HG03175 (cell line): Measurements from ENCODE around the gene MSL3B.
"Not testable (repeated sequence)": the region's sequence is repeated elsewhere in the genome, so short reads cannot be mapped to it uniquely, and the experiment has no call there.

ENCODE experiments used
- ATAC-seq: cut with Tn5 transposase; IDR thresholded peaks from one replicate; pipeline ENCODE4 v1.9.1; 2021; ENCODE audit warnings: mild to moderate bottlenecking, moderate library complexity; ENCODE audit not compliant: unreplicated experiment

Gene MSL3B

DNA sequence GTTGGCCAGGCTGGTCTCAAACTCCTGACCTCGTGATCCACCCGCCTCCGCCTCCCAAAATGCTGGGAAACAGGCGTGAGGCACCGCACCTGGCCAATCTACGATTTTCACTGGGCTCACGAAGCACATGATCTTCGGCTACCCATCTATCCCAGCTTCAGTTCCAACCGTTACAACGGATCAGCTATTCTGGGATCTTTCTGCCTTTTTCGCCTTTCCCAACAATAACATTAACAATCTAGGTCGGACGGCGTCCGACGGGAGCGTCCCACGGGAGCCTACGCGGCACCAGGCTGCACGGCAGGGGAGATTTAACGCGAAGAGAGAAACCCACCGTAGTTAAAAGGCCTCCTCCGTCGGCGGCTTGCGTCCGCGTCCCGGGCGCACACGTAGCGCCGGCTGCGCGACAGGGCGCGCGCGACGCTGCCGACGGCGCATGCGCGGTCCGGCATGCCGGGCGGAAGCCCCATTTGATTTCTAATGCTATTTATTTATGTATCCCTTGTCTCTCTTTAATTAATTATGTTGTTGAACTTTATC, at the start of gene MSL3B:
Gene MSL3B (minus strand): TSS at position 394 of the 540 bp plus-strand sequence.
- ATAC-seq: peak; percentile 83

- no peak for ATAC-seq
Observed at GRCh38 chr2:233917116-233917515, 48.9 kb upstream of the MSL3B start, which contains the start of gene TRPM8. Gene TRPM8 (plus strand): TSS chr2:233917373. CDS start chr2:233926538, 9,165 bp downstream.

GRCh38 chr2:233915128-233915527, 46.9 kb upstream of the MSL3B start:
- no peak for ATAC-seq

DNA sequence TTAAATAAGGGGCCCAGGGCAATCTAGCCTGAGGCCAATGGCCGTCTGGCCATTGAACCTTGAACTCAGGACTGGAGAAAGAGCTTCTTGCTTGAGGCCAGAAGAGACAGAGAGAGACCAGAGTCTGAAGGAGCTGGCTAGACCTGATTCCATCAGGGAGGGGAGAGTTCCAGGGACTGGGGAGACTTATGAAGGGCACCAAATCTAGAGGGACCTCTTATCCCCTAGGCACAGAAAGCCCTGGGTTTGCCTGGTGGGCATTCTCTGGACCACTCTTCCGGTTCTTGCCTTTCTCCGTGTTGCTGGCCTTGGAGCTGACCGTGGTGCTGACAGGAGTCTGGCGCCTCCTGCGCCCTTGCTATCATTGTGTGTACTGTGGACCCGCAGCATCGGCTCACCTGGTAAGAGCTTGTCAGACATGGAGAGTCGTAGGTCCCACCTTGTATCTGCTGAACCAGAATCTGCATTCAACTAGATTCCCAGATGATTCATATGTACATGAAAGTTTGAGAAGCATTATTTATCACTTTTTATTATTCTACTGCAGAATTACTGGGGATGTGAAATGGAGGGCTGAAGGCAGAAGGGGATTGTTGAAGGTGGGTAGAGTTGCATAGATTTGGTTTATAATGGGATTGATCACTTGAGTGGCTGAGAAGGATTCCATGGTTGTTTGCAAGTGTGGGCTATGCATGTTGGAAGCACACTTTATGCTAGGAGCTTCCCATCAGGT, 44.7 kb upstream of the MSL3B start:
- no peak for ATAC-seq

- no peak for ATAC-seq
Observed at GRCh38 chr2:233907627-233908026, 39.4 kb upstream of the MSL3B start.

DNA sequence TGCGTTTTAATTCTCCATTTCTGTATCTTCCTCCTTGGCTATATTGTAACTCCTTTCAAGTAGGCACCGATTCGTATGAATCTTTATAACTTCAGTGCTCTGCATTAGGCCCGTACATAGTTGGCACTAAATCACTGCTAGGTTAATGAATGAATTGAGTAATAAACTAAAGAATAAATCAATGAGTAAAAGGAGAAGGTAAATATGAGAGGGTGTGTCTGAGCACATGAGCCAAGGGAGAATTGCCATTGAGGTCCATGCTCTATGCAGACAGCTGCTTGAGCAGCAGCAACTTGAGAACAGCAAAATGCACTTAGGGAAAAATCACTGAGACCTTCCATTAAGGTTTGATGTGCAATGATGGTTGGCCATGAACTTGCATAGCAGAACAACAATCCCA, 37.8 kb upstream of the MSL3B start:
- no peak for ATAC-seq

GRCh38 chr2:233901884-233902283, 33.7 kb upstream of the MSL3B start:
- ATAC-seq: no peak

DNA sequence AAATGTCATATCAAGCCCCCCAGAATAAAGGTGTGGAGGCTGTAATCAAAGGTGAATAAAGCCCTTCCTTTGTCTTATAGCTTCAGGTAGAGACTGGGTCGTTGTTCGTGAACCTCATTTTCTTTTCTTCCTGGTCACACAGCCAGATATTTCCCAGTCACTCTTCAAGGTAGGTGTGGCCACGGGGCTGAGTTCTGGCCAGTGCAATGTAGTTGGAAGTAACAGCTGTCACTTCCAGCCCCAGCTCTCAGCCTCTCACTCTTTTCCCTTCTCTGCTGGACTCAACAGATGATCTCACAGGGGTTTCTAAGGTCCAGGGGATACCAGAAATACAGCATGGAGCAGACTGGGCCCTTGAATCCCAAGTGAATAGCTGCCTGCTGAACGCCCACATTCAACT, 33.2 kb upstream of the MSL3B start:
- ATAC-seq: no peak

DNA sequence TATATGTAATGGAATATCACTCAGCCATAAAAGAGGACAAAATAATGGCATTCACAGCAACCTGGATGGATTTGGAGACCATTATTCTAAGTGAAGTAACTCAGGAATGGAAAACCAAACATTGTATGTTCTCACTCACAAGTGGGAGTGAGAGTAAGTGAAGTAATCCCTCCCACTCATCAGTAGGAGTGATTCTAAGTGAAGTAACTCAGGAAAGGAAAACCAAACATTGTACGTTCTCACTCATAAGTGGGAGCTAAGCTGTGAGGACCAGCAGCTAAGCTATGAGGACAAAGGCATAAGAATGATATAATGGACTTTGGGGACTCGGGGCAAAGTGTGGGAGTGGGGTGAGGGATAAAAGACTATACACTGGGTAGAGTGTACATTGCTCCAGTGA, 28.1 kb upstream of the MSL3B start:
- ATAC-seq: not testable (repeated sequence)

DNA sequence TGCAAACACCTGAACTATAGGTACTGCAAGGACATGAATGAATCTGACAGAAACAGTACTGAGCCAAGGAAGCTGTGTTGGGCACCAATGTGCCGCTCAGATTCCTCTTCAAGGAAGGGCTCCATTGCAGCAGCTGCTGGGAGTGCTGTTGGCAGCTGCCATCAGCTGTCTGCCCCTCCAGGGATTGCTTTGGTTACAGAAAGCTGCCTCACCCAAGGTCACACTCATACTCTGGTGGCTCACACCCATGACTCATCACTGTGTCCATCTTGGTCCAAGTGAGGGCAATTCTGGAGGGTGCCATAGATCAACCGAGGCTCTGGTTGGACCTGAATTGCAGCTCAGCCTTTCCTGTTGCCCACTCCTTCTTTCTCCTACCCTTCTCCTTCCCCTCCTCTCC, 24.6 kb upstream of the MSL3B start:
- ATAC-seq: no peak

- no peak for ATAC-seq
Observed at GRCh38 chr2:233882353-233882752, 14.2 kb upstream of the MSL3B start.

GRCh38 chr2:233872125-233872524, 3.9 kb upstream of the MSL3B start:
- not testable (repeated sequence) for ATAC-seq

- no peak for ATAC-seq
Observed at GRCh38 chr2:233871432-233871831, 3.2 kb upstream of the MSL3B start.

DNA sequence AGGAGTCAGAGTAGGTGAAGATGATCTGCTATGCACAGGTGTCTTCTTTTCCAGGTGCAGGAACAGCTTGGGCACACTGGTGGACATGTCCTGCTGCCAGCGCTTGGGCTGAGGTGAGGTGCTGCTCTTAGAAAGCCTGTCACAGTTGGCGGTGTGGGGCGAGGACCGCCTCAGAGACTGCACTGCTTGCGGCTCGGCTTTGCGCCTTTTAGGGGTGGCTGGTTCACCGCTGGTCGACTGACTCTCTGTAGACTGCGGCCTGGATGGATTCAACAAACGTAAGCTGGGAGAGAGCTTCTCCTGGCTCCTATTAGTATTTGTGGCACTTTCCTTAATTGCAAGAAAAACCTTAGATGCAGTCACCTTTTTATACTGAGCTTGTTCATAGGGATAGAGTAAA, 1.7 kb downstream of the MSL3B start:
- no peak for ATAC-seq

GRCh38 chr2:233865838-233866237, 2.3 kb downstream of the MSL3B start:
- no peak for ATAC-seq

- ATAC-seq: no peak
Observed at GRCh38 chr2:233862261-233862768, 5.9 kb downstream of the MSL3B start.

DNA sequence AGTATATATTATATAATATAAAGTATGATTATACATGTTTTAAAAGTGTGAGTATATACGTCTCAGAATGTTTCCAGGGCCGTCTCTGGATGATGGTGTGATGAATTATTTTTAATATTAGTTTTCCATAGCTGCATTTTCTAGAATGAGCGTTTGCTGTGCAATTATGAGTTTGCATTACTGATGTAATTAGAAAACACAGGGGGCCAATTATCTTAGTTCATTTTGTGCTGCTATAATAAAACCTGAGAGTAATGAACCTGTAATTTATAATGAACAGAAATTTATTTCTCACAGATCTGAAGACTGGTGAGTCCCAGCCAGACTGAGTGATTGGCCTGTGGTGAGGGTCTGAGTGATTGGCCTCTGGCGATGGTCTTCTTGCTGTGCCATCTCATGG, 9.9 kb downstream of the MSL3B start:
- ATAC-seq: no peak

DNA sequence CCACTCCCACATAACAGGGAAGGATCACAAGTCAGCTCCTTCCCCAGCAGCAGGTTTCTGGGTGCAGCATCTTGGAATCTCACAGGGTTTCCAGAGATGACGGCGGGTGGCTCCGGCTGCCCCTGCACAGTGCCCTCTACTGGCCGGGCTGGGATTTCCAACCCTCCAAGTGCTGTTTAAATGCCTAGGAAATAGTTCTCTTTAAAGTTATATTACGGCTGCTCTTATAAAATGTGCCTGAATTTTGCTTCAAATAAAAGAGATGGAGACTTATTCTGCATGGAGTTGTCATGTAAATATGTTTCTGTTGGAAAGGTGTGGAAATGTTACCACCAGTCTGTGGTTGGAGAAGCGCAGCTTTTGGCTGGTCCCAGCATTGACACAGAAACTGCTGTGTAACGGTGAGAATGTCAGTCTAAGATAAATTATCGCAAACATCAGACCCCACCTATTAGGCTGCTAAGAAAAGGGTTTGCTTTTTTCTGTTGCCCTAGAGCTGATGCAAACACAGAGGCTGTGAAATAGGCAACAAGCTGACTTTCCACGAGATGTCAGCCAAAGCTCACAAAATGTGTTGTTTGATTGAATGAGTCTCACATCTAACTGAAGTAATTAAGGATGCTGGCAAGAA, 10.6 kb downstream of the MSL3B start:
- no peak for ATAC-seq

- ATAC-seq: no peak
Observed at GRCh38 chr2:233856184-233856583, 12.0 kb downstream of the MSL3B start.

GRCh38 chr2:233855345-233855744, 12.8 kb downstream of the MSL3B start:
- ATAC-seq: no peak

DNA sequence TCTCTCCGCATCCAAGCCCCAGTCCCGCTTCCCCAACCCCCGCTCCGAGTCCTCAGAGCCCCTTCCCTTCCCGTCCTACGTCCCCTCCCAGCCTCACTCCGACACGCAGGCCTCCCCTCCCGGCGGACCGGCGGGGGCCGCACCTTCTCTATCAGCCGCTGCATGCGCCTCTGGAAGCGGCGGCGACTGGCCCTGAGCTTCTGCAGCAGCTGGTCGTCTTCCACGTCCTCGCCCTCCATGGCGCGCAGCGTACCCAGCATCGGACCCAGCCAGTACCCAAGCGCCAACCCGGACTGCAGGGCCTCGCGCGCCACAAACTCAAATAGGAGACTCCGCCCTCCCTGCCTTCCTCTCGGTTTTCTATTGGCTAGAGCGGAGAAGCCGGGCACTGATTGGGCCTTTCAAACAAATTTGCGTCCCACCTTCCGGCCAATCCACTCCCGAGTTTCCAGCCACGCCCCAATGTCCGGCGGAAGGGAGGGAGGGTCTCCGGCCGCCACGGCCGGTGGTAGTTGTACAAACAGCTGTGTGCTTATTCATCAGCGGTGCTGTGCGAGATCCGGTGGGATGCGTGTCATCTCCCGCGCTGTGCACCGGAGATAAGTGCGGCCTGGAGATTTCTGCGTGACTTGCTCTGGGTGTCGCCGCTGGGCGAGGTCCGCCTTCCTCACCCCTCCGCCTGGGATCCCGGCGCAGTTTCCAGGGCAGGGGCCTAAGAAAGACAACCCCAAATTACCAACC, 13.8 kb downstream of the MSL3B start, which contains the start of gene HJURP:
Gene HJURP (minus strand): TSS at position 295 of the 741 bp plus-strand sequence. CDS start 35 bp downstream, at position 260.
- ATAC-seq: peak; percentile 98
